ENCODE data around the gene TRIM58.

Gene TRIM58

GRCh38 chr1:247906504-247907047 is 49.6 kb downstream of the TRIM58 start:
- TF ChIP-seq SPI1 (IDR thresholded peaks at IDR 0.05; ENCODE audit: low read depth, low read length): no peak
- no peak for TF ChIP-seq TAF1 (IDR thresholded peaks at IDR 0.05; ENCODE audit: low read depth, low read length)
- no peak for TF ChIP-seq POLR2AphosphoS5 (IDR thresholded peaks at IDR 0.05; ENCODE audit: low read depth, low read length)
- TF ChIP-seq PAX5 (IDR thresholded peaks at IDR 0.05; ENCODE audit: insufficient read depth, low read length, severe bottlenecking): no peak
- TF ChIP-seq POU2F2 (IDR thresholded peaks at IDR 0.05; ENCODE audit: low read depth, low read length): no peak
- DNase-seq (ENCODE audit: insufficient read length, low spot score) (no peak), FAIRE-seq (no peak)

- FAIRE-seq: no peak
- no peak for DNase-seq (ENCODE audit: insufficient read length, low spot score)
- TF ChIP-seq POLR2AphosphoS5 (IDR thresholded peaks at IDR 0.05; ENCODE audit: low read depth, low read length) (no peak), SPI1 (IDR thresholded peaks at IDR 0.05; ENCODE audit: low read depth, low read length) (no peak), POLR2A (IDR thresholded peaks at IDR 0.05; ENCODE audit: low read depth, low read length) (no peak), POU2F2 (IDR thresholded peaks at IDR 0.05; ENCODE audit: low read depth, low read length) (no peak), PAX5 (IDR thresholded peaks at IDR 0.05; ENCODE audit: insufficient read depth, low read length, severe bottlenecking) (no peak), TAF1 (IDR thresholded peaks at IDR 0.05; ENCODE audit: low read depth, low read length) (no peak)
These were observed 51.8 kb downstream of the TRIM58 start for GRCh38 chr1:247908766-247909165.

GRCh38 chr1:247913786-247914185 is 56.8 kb downstream of the TRIM58 start:
- FAIRE-seq: no peak
- DNase-seq (ENCODE audit: insufficient read length, low spot score): no peak
- TF ChIP-seq PAX5 (IDR thresholded peaks at IDR 0.05; ENCODE audit: insufficient read depth, low read length, severe bottlenecking) (no peak), POLR2A (IDR thresholded peaks at IDR 0.05; ENCODE audit: low read depth, low read length) (no peak), POU2F2 (IDR thresholded peaks at IDR 0.05; ENCODE audit: low read depth, low read length) (no peak), POLR2AphosphoS5 (IDR thresholded peaks at IDR 0.05; ENCODE audit: low read depth, low read length) (no peak), SPI1 (IDR thresholded peaks at IDR 0.05; ENCODE audit: low read depth, low read length) (no peak), TAF1 (IDR thresholded peaks at IDR 0.05; ENCODE audit: low read depth, low read length) (no peak)

- no peak for TF ChIP-seq POLR2AphosphoS5 (IDR thresholded peaks at IDR 0.05; ENCODE audit: low read depth, low read length)
- FAIRE-seq (no peak), DNase-seq (ENCODE audit: insufficient read length, low spot score) (no peak)
These were observed 58.1 kb downstream of the TRIM58 start for GRCh38 chr1:247914941-247915662.

GRCh38 chr1:247919952-247920351 is 63.0 kb downstream of the TRIM58 start, which contains the start of gene OR2T8:
OR2T8 (plus strand) TSS chr1:247920252; CDS start chr1:247921018, 766 bp downstream.
- no peak for FAIRE-seq
- no peak for TF ChIP-seq SPI1 (IDR thresholded peaks at IDR 0.05; ENCODE audit: low read depth, low read length)
- no peak for TF ChIP-seq POLR2A (IDR thresholded peaks at IDR 0.05; ENCODE audit: low read depth, low read length)
- no peak for TF ChIP-seq POU2F2 (IDR thresholded peaks at IDR 0.05; ENCODE audit: low read depth, low read length)
- no peak for TF ChIP-seq TAF1 (IDR thresholded peaks at IDR 0.05; ENCODE audit: low read depth, low read length)
- TF ChIP-seq POLR2AphosphoS5 (IDR thresholded peaks at IDR 0.05; ENCODE audit: low read depth, low read length): no peak
- TF ChIP-seq PAX5 (IDR thresholded peaks at IDR 0.05; ENCODE audit: insufficient read depth, low read length, severe bottlenecking): no peak
- no peak for DNase-seq (ENCODE audit: insufficient read length, low spot score)

GRCh38 chr1:247923941-247924340 is 67.0 kb downstream of the TRIM58 start:
- TF ChIP-seq SPI1 (IDR thresholded peaks at IDR 0.05; ENCODE audit: low read depth, low read length): no peak
- TF ChIP-seq POLR2AphosphoS5 (IDR thresholded peaks at IDR 0.05; ENCODE audit: low read depth, low read length): no peak
- TF ChIP-seq TAF1 (IDR thresholded peaks at IDR 0.05; ENCODE audit: low read depth, low read length): no peak
- no peak for TF ChIP-seq POLR2A (IDR thresholded peaks at IDR 0.05; ENCODE audit: low read depth, low read length)
- TF ChIP-seq POU2F2 (IDR thresholded peaks at IDR 0.05; ENCODE audit: low read depth, low read length): no peak
- TF ChIP-seq PAX5 (IDR thresholded peaks at IDR 0.05; ENCODE audit: insufficient read depth, low read length, severe bottlenecking): no peak
- FAIRE-seq: no peak
- no peak for DNase-seq (ENCODE audit: insufficient read length, low spot score)

GRCh38 chr1:247924868-247925267 is 67.9 kb downstream of the TRIM58 start, which contains the start of gene OR2AJ1:
OR2AJ1 (plus strand) TSS chr1:247924889; CDS start chr1:247933769, 8,880 bp downstream.
- TF ChIP-seq SPI1 (IDR thresholded peaks at IDR 0.05; ENCODE audit: low read depth, low read length) (no peak), POU2F2 (IDR thresholded peaks at IDR 0.05; ENCODE audit: low read depth, low read length) (no peak), TAF1 (IDR thresholded peaks at IDR 0.05; ENCODE audit: low read depth, low read length) (no peak), PAX5 (IDR thresholded peaks at IDR 0.05; ENCODE audit: insufficient read depth, low read length, severe bottlenecking) (no peak), POLR2A (IDR thresholded peaks at IDR 0.05; ENCODE audit: low read depth, low read length) (no peak), POLR2AphosphoS5 (IDR thresholded peaks at IDR 0.05; ENCODE audit: low read depth, low read length) (no peak)
- DNase-seq (ENCODE audit: insufficient read length, low spot score) (no peak), FAIRE-seq (no peak)

Measured in GM12891 (cell line).